Breast epithelium (tissue), 3 donors: Measurements from ENCODE around the gene IQGAP2.

Source experiments
- CTCF ChIP-seq, 3 donors: fragments of 450-650 bp; IDR thresholded peaks; one replicate each; pipeline ENCODE4 v1.5.1; 2016 to 2017; ENCODE audit warnings: antibody characterized with exemption in 3 of 3, mild to moderate bottlenecking in 3 of 3, moderate library complexity in 3 of 3
- POLR2A ChIP-seq: fragments of 450-650 bp; IDR thresholded peaks from one replicate; pipeline ENCODE4 v1.6.1; 2016; ENCODE audit warnings: antibody characterized with exemption, mild to moderate bottlenecking, moderate library complexity

GRCh38 chr5:76601470-76601869, 198.4 kb downstream of the IQGAP2 start:
- TF ChIP-seq CTCF (IDR thresholded peaks at IDR 0.05): peak; percentile 41 to 77 (median 72)
- no peak for TF ChIP-seq POLR2A
